ENCODE results near the gene NEK8. TPM values are rescaled to one million over a fixed set of nuclear protein-coding genes. Genes with fewer than 3 reads are reported as not detected.
A peak's percentile ranks its signal among the peaks of the same experiment; 100 is the strongest.

NEK8 gene
- total RNA-seq, 2 donors from 2014 or later = 3.0 to 6.7 TPM

- no peaks in the 10 kb centered on the region for H3K9me3 ChIP-seq
- no peak overlapping the region for H3K4me3 ChIP-seq
- H3K36me3 ChIP-seq = no peaks in the 10 kb centered on the region
- peak; percentile 60 for DNase-seq
- H3K27ac ChIP-seq = no peak overlapping the region
- no peaks in the 10 kb centered on the region for H3K27me3 ChIP-seq
- no peak for TF ChIP-seq CTCF (IDR thresholded peaks at IDR 0.05)
- H3K4me1 ChIP-seq = peaks cover 6% of the 10 kb centered on the region
- no peak overlapping the region for H3K9ac ChIP-seq (ENCODE audit: low read depth in 2 of 2, low read length in 2 of 2)
- intact Hi-C loops (cut with DNase I) = no loop called here
These were observed 9.4 kb downstream of the NEK8 start for GRCh38 chr17:28737770-28738679.

- intact Hi-C loops (cut with DNase I) = no loop called here
- peaks cover 6% of the 10 kb centered on the region for H3K4me1 ChIP-seq
- no peaks in the 10 kb centered on the region for H3K36me3 ChIP-seq
- H3K4me3 ChIP-seq = no peak overlapping the region
- H3K27me3 ChIP-seq = no peaks in the 10 kb centered on the region
- no peak for TF ChIP-seq CTCF (IDR thresholded peaks at IDR 0.05)
- no peak for DNase-seq
- no peaks in the 10 kb centered on the region for H3K9me3 ChIP-seq
- no peak overlapping the region for H3K27ac ChIP-seq
- no peak overlapping the region for H3K9ac ChIP-seq (ENCODE audit: low read depth in 2 of 2, low read length in 2 of 2)
These were observed 10.2 kb downstream of the NEK8 start for GRCh38 chr17:28738680-28739384.

- no peak overlapping the region for H3K9ac ChIP-seq (ENCODE audit: low read depth in 2 of 2, low read length in 2 of 2)
- H3K27ac ChIP-seq = no peak overlapping the region
- TF ChIP-seq CTCF (IDR thresholded peaks at IDR 0.05) = no peak
- H3K4me3 ChIP-seq = no peak overlapping the region
- no peaks in the 10 kb centered on the region for H3K9me3 ChIP-seq
- intact Hi-C loops (cut with DNase I) = no loop called here
- DNase-seq = no peak
- no peaks in the 10 kb centered on the region for H3K36me3 ChIP-seq
- H3K4me1 ChIP-seq = peaks cover 7% of the 10 kb centered on the region
- no peaks in the 10 kb centered on the region for H3K27me3 ChIP-seq
These were observed 12.1 kb downstream of the NEK8 start for GRCh38 chr17:28740406-28741357.

GRCh38 chr17:28741358-28742349 is 13.1 kb downstream of the NEK8 start:
- Histone ChIP-seq H3K4me3 (no peak overlapping the region), H3K9ac (ENCODE audit: low read depth in 2 of 2, low read length in 2 of 2) (peak overlapping the region; percentile 8 to 32), H3K4me1 (peaks cover 16% of the 10 kb centered on the region), H3K9me3 (no peaks in the 10 kb centered on the region), H3K36me3 (no peaks in the 10 kb centered on the region), H3K27ac (no peak overlapping the region), H3K27me3 (no peaks in the 10 kb centered on the region)
- TF ChIP-seq CTCF (IDR thresholded peaks at IDR 0.05) = no peak
- intact Hi-C loops (cut with DNase I) = no loop called here
- DNase-seq = peak; percentile 53

Measured in colonic mucosa (tissue), 4 donors.